ENCODE measurements around the gene LYPD5. TPM values are rescaled to one million over a fixed set of nuclear protein-coding genes. Genes with fewer than 3 reads are reported as not detected.
"Not testable (repeated sequence)": the region's sequence is repeated elsewhere in the genome, so short reads cannot be mapped to it uniquely, and the experiment has no call there.

LYPD5 gene
- total and polyA plus RNA-seq, 5 donors from 2014 or later = 0.60 TPM; not detected in 4

DNA sequence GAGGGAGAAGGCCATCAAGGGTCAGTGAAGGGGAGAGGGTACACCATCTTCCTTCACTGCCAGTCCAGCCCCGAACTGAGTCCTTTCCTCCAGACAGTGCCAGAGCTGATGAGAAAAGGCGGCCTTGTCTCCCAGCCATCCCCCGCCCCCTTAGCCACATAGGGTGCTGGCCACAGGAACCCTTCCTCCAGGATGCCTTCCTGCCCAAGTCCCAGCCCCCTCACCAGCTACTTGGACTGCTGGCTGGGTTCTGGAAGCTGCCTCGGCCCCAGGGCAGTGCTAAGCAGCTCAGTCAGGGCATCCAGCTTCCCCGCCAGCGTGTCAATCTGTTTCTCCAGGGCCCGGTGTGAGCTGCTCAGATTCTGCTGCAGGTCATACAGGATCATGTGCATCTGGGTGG, 34.9 kb downstream of the LYPD5 start:
- H3K4me3 Mint-ChIP-seq = no peak overlapping the region
- ATAC-seq (ENCODE audit: low read depth in 2 of 2) = no peak
- no peaks in the 10 kb centered on the region for H3K27me3 Mint-ChIP-seq
- H3K4me1 Mint-ChIP-seq = peaks cover 0 to 53% (median 33%) of the 10 kb centered on the region in 4 donors
- peak overlapping the region in 1 of 3 donors; percentile 98 for H3K27ac Mint-ChIP-seq
- H3K36me3 Mint-ChIP-seq = peaks cover 22% of the 10 kb centered on the region
- peaks cover 55% of the 10 kb centered on the region for H3K36me3 ChIP-seq (ENCODE audit: control insufficient read depth, insufficient read depth, low read length)
- no peak overlapping the region for H3K27ac ChIP-seq (ENCODE audit: insufficient read depth, low read length, poor library complexity, severe bottlenecking)
- H3K9me3 ChIP-seq (ENCODE audit: control insufficient read depth in 2 of 2, low read length in 2 of 2) = no peaks in the 10 kb centered on the region
- no peaks in the 10 kb centered on the region for H3K9me3 Mint-ChIP-seq
- no peaks in the 10 kb centered on the region for H3K27me3 ChIP-seq (ENCODE audit: control insufficient read depth, insufficient read depth, low read length)
- no peak for DNase-seq
- H3K4me3 ChIP-seq (ENCODE audit: low read depth, low read length) = no peak overlapping the region
- peaks cover 34% of the 10 kb centered on the region for H3K4me1 ChIP-seq (ENCODE audit: control insufficient read depth, insufficient read depth, low read length, poor library complexity, severe bottlenecking)

DNA sequence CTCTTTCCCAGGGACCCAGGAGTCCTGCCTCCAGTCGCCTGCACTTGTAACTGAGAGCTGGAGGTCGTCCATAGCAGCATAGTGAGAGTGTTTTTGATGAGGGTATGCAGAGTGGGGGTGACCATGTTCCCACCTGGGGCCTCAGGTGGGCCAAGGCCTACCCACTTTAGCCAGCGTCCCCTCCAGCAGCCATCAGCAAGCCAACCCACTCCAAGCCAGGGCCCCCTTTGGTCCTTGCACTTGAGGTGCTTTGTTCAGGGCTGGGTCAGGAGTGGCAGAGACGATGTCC, 35.5 kb downstream of the LYPD5 start:
- Mint-ChIP-seq H3K9me3 (no peaks in the 10 kb centered on the region), H3K36me3 (peaks cover 21% of the 10 kb centered on the region), H3K4me3 (peak overlapping the region in 3 of 4 donors; percentile 30 to 84 (median 71)), H3K27ac (peak overlapping the region; percentile 93 to 98 (median 94)), H3K4me1 (peaks cover 2 to 55% (median 33%) of the 10 kb centered on the region in 4 donors), H3K27me3 (no peaks in the 10 kb centered on the region)
- Histone ChIP-seq H3K9me3 (ENCODE audit: control insufficient read depth in 2 of 2, low read length in 2 of 2) (no peaks in the 10 kb centered on the region), H3K4me1 (ENCODE audit: control insufficient read depth, insufficient read depth, low read length, poor library complexity, severe bottlenecking) (peaks cover 34% of the 10 kb centered on the region), H3K27ac (ENCODE audit: insufficient read depth, low read length, poor library complexity, severe bottlenecking) (peak overlapping the region; percentile 75), H3K27me3 (ENCODE audit: control insufficient read depth, insufficient read depth, low read length) (no peaks in the 10 kb centered on the region), H3K4me3 (ENCODE audit: low read depth, low read length) (no peak overlapping the region), H3K36me3 (ENCODE audit: control insufficient read depth, insufficient read depth, low read length) (peaks cover 50% of the 10 kb centered on the region)
- no peak for DNase-seq
- no peak for ATAC-seq (ENCODE audit: low read depth in 2 of 2)

DNA sequence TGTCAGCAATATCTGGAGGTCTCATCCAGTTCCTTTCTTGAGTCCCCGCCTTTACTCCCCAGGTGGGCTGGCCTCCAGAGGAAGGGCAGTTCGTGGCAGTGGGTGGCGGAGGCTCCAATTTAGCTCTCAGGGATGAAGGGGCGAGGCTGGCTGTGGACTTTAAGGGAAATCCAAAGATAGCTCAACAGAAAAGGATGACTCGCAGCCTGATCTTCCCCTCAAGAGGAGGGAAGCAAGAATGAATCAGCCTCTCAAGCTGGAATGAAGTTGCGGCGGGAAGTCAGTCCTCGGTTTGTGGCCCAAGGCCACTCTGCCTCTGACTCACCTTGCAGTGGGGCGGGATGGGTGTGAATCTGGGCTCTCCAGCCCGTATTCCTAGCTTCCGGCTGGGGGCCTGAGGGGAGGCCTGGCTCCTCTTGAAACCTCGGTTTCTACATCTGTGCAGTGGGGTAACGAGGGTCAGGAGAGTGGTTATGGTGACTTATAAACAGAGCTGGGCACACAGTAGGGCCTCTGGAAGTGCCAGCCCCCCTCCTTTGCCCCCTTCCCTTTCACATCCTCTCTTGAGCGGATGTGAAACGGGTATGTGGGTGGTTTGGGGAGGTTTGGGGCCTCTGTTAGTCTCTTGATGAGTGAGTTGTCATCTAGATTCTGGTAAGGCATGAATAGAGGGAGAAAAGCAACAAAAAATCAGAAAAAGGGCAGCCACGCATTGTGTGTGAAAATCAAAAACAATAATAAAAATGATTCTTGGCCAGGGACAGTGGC, 37.0 kb downstream of the LYPD5 start:
- Mint-ChIP-seq H3K27ac (peak overlapping the region; percentile 93 to 98 (median 94)), H3K27me3 (no peaks in the 10 kb centered on the region), H3K4me3 (peak overlapping the region; percentile 27 to 79 (median 70)), H3K9me3 (no peaks in the 10 kb centered on the region), H3K36me3 (peaks cover 15% of the 10 kb centered on the region), H3K4me1 (peaks cover 8 to 54% (median 31%) of the 10 kb centered on the region in 4 donors)
- peaks cover 37% of the 10 kb centered on the region for H3K36me3 ChIP-seq (ENCODE audit: control insufficient read depth, insufficient read depth, low read length)
- peak overlapping the region; percentile 51 for H3K4me3 ChIP-seq (ENCODE audit: low read depth, low read length)
- peak overlapping the region; percentile 75 for H3K27ac ChIP-seq (ENCODE audit: insufficient read depth, low read length, poor library complexity, severe bottlenecking)
- DNase-seq (peak; percentile 50 to 90 (median 55)), ATAC-seq (ENCODE audit: low read depth in 2 of 2) (peak; percentile 87 to 89)
- H3K9me3 ChIP-seq (ENCODE audit: control insufficient read depth in 2 of 2, low read length in 2 of 2) = no peaks in the 10 kb centered on the region
- H3K4me1 ChIP-seq (ENCODE audit: control insufficient read depth, insufficient read depth, low read length, poor library complexity, severe bottlenecking) = peaks cover 34% of the 10 kb centered on the region
- H3K27me3 ChIP-seq (ENCODE audit: control insufficient read depth, insufficient read depth, low read length) = no peaks in the 10 kb centered on the region

DNA sequence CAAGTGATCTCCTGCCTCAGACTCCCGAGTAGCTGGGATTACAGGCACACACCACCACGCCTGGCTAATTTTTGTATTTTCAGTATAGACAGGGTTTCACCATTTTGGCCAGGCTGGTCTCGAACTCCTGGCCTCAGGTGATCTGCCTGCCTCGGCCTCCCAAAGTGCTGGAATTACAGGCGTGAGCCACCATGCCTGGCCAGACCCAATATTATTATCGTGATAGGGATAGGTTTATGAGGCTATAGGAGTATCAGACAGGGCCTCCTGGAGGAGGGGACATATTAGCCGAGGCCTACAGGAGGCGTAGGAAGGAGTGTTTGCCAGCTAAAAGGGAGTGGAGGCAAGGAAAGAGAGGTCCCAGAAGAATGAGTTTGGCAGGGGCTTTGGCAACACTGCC, 37.6 kb downstream of the LYPD5 start:
- H3K27ac Mint-ChIP-seq = peak overlapping the region; percentile 93 to 98 (median 94)
- H3K4me1 ChIP-seq (ENCODE audit: control insufficient read depth, insufficient read depth, low read length, poor library complexity, severe bottlenecking) = peaks cover 34% of the 10 kb centered on the region
- DNase-seq; H3K9me3 Mint-ChIP-seq; H3K4me3 ChIP-seq (ENCODE audit: low read depth, low read length); H3K27me3 ChIP-seq (ENCODE audit: control insufficient read depth, insufficient read depth, low read length); H3K9me3 ChIP-seq (ENCODE audit: control insufficient read depth in 2 of 2, low read length in 2 of 2); ATAC-seq (ENCODE audit: low read depth in 2 of 2); H3K27me3 Mint-ChIP-seq: not testable (repeated sequence)
- H3K4me1 Mint-ChIP-seq = peaks cover 8 to 52% (median 30%) of the 10 kb centered on the region in 4 donors
- peak overlapping the region; percentile 75 for H3K27ac ChIP-seq (ENCODE audit: insufficient read depth, low read length, poor library complexity, severe bottlenecking)
- peak overlapping the region; percentile 27 to 79 (median 70) for H3K4me3 Mint-ChIP-seq
- H3K36me3 ChIP-seq (ENCODE audit: control insufficient read depth, insufficient read depth, low read length) = peaks cover 31% of the 10 kb centered on the region
- peaks cover 14% of the 10 kb centered on the region for H3K36me3 Mint-ChIP-seq

DNA sequence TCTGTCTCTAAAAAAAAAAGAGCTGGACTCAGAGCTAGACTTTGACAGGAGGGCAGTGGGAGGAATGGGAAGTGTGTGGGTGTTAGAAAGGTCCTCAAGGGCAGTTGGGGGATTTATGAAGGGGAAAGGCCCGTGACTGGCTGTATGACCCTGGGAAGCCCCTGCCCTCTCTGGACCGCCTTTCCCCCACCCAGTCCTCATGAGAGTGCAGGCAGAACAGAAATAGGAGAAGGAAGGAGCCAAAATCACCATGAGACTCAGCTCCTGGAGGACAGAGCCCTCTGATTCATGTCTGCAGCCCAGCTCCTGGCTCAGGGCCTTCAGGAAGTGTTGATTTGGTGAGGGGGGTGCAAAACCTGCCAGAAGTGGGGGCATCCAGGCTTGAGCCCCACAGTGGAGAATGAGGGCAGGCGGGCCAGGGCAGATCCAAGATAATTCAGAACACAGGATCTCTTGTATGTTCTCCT, 38.7 kb downstream of the LYPD5 start:
- peaks cover 34% of the 10 kb centered on the region for H3K4me1 ChIP-seq (ENCODE audit: control insufficient read depth, insufficient read depth, low read length, poor library complexity, severe bottlenecking)
- Mint-ChIP-seq H3K27me3 (no peaks in the 10 kb centered on the region), H3K9me3 (no peaks in the 10 kb centered on the region)

DNA sequence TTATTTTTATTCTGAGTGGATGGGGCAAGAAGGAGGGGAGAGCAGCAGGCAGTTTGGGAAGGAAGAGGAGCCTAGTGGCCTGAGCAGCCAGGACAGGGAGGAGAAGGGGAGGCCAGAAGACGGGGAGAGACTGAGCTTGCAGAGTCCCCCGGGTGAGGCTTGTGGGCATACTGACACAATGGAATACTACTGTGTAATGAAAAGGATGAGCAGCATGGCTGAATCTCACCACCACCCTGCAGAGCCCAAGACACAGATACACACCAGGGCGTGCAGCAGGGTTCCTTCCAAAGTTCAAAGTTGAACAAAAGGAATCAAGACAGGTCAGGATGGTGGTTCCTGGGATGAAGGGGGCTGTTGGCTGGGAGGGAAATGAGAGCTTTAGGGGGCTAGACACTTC, 39.4 kb downstream of the LYPD5 start:
- H3K36me3 Mint-ChIP-seq = no peaks in the 10 kb centered on the region
- Histone ChIP-seq H3K4me1 (ENCODE audit: control insufficient read depth, insufficient read depth, low read length, poor library complexity, severe bottlenecking) (peaks cover 34% of the 10 kb centered on the region), H3K36me3 (ENCODE audit: control insufficient read depth, insufficient read depth, low read length) (peaks cover 12% of the 10 kb centered on the region), H3K4me3 (ENCODE audit: low read depth, low read length) (no peak overlapping the region), H3K27me3 (ENCODE audit: control insufficient read depth, insufficient read depth, low read length) (no peaks in the 10 kb centered on the region), H3K27ac (ENCODE audit: insufficient read depth, low read length, poor library complexity, severe bottlenecking) (no peak overlapping the region), H3K9me3 (ENCODE audit: control insufficient read depth in 2 of 2, low read length in 2 of 2) (no peaks in the 10 kb centered on the region)
- H3K4me3 Mint-ChIP-seq = no peak overlapping the region
- DNase-seq (no peak), ATAC-seq (ENCODE audit: low read depth in 2 of 2) (no peak)
- H3K4me1 Mint-ChIP-seq = peaks cover 8 to 56% (median 33%) of the 10 kb centered on the region in 4 donors
- H3K27me3 Mint-ChIP-seq = no peaks in the 10 kb centered on the region
- no peaks in the 10 kb centered on the region for H3K9me3 Mint-ChIP-seq
- peak overlapping the region; percentile 54 to 85 (median 84) for H3K27ac Mint-ChIP-seq

More for the DNA sequence above, 38.7 kb downstream of the LYPD5 start:
- H3K9me3 ChIP-seq (ENCODE audit: control insufficient read depth in 2 of 2, low read length in 2 of 2) = no peaks in the 10 kb centered on the region
- DNase-seq (no peak), ATAC-seq (ENCODE audit: low read depth in 2 of 2) (no peak)
- H3K36me3 ChIP-seq (ENCODE audit: control insufficient read depth, insufficient read depth, low read length) = peaks cover 19% of the 10 kb centered on the region
- Mint-ChIP-seq H3K4me3 (peak overlapping the region in 1 of 4 donors; percentile 33), H3K27ac (peak overlapping the region; percentile 84 to 92 (median 85)), H3K36me3 (peaks cover 3% of the 10 kb centered on the region), H3K4me1 (peaks cover 8 to 56% (median 33%) of the 10 kb centered on the region in 4 donors)
- no peak overlapping the region for H3K4me3 ChIP-seq (ENCODE audit: low read depth, low read length)
- no peaks in the 10 kb centered on the region for H3K27me3 ChIP-seq (ENCODE audit: control insufficient read depth, insufficient read depth, low read length)
- no peak overlapping the region for H3K27ac ChIP-seq (ENCODE audit: insufficient read depth, low read length, poor library complexity, severe bottlenecking)

DNA sequence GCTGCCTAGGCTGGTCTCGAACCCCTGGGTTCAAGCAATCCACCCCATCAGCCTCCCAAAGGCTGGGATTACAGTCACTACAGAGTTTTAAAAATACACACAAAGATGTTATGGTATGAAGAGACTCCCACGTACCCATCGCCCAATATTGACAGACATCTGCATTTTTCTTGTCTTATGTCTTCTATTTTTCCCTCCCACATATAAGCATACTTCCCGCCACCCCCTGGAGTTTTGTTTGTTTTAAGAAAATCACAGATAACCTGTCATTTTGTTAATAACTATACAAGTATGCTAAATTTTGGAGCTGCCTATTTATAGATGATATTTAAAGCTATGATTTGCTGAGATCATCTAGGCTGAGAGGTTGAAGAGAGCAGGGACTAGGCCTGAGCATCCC, 41.3 kb downstream of the LYPD5 start:
- no peak for ATAC-seq (ENCODE audit: low read depth in 2 of 2)
- Mint-ChIP-seq H3K9me3 (no peaks in the 10 kb centered on the region), H3K27me3 (no peaks in the 10 kb centered on the region), H3K4me1 (peaks cover 8 to 50% (median 37%) of the 10 kb centered on the region in 4 donors), H3K36me3 (no peaks in the 10 kb centered on the region), H3K4me3 (no peak overlapping the region), H3K27ac (peak overlapping the region in 2 of 3 donors; percentile 8 to 88)
- no peaks in the 10 kb centered on the region for H3K36me3 ChIP-seq (ENCODE audit: control insufficient read depth, insufficient read depth, low read length)
- no peak overlapping the region for H3K27ac ChIP-seq (ENCODE audit: insufficient read depth, low read length, poor library complexity, severe bottlenecking)
- H3K9me3 ChIP-seq (ENCODE audit: control insufficient read depth in 2 of 2, low read length in 2 of 2) = no peaks in the 10 kb centered on the region
- H3K27me3 ChIP-seq (ENCODE audit: control insufficient read depth, insufficient read depth, low read length) = no peaks in the 10 kb centered on the region
- H3K4me3 ChIP-seq (ENCODE audit: low read depth, low read length) = no peak overlapping the region
- H3K4me1 ChIP-seq (ENCODE audit: control insufficient read depth, insufficient read depth, low read length, poor library complexity, severe bottlenecking) = peaks cover 26% of the 10 kb centered on the region
- no peak for DNase-seq

DNA sequence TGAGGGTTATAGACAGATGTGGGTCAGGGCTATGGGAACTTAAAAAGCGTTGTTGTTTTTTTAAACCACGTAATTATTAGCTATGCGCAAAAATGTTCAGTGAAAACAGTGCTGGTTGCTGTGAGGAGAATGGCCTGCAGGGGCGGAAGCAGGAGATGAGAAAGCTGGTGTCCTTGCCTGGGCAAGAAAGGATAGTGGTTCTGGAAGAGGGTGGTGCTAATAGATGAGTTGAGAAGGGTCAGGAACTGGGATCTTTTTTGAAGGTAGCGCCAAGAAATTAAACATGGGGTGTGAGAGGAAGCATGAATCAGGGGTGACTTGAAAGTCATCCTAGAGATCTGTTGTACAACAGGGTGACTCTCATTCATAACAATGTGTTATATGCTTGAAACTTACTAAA, 42.7 kb downstream of the LYPD5 start:
- H3K27me3 ChIP-seq (ENCODE audit: control insufficient read depth, insufficient read depth, low read length) = no peaks in the 10 kb centered on the region
- H3K4me1 ChIP-seq (ENCODE audit: control insufficient read depth, insufficient read depth, low read length, poor library complexity, severe bottlenecking) = peaks cover 23% of the 10 kb centered on the region
- no peaks in the 10 kb centered on the region for H3K9me3 ChIP-seq (ENCODE audit: control insufficient read depth in 2 of 2, low read length in 2 of 2)
- Mint-ChIP-seq H3K27ac (no peak overlapping the region), H3K36me3 (no peaks in the 10 kb centered on the region), H3K4me3 (peak overlapping the region in 2 of 4 donors; percentile 7 to 14), H3K9me3 (no peaks in the 10 kb centered on the region), H3K4me1 (peaks cover 8 to 47% (median 30%) of the 10 kb centered on the region in 4 donors), H3K27me3 (peaks cover 3% of the 10 kb centered on the region)
- H3K36me3 ChIP-seq (ENCODE audit: control insufficient read depth, insufficient read depth, low read length) = no peaks in the 10 kb centered on the region
- no peak for DNase-seq
- H3K4me3 ChIP-seq (ENCODE audit: low read depth, low read length) = no peak overlapping the region
- H3K27ac ChIP-seq (ENCODE audit: insufficient read depth, low read length, poor library complexity, severe bottlenecking) = no peak overlapping the region
- ATAC-seq (ENCODE audit: low read depth in 2 of 2) = no peak

Data from CD4-positive, CD25-positive, alpha-beta regulatory T cell (primary cell).